Mucosa of rectum (tissue), 2 donors: Measurements from ENCODE around the gene CXorf38.

Experiments
- H3K27ac ChIP-seq, 2 donors: one replicate each; pipeline ENCODE4 v1.7.0; 2013; ENCODE audit warnings: inconsistent platforms in 2 of 2, low read depth in 2 of 2, low read length in 2 of 2
- H3K27me3 ChIP-seq, 2 donors: one replicate each; pipeline ENCODE4 v1.7.0; 2013; ENCODE audit warnings: low read length in 2 of 2; ENCODE audit not compliant: control insufficient read depth in 2 of 2, insufficient read depth in 2 of 2
- H3K36me3 ChIP-seq, 2 donors: one replicate each; pipeline ENCODE4 v1.7.0; 2013; ENCODE audit warnings: low read length in 2 of 2; ENCODE audit not compliant: control insufficient read depth in 2 of 2, insufficient read depth in 2 of 2
- H3K4me1 ChIP-seq, 2 donors: one replicate each; pipeline ENCODE4 v1.7.0; 2013; ENCODE audit warnings: low read length in 2 of 2, mild to moderate bottlenecking in 1 of 2; ENCODE audit not compliant: control insufficient read depth in 2 of 2, insufficient read depth in 2 of 2
- H3K4me3 ChIP-seq, 2 donors: one replicate each; pipeline ENCODE4 v1.7.0; 2013; ENCODE audit warnings: low read length in 2 of 2
- H3K9ac ChIP-seq, 2 donors: one replicate each; pipeline ENCODE4 v1.7.0; 2013; ENCODE audit warnings: low read length in 2 of 2, low read depth in 1 of 2, mild to moderate bottlenecking in 1 of 2
- H3K9me3 ChIP-seq, 2 donors: one replicate each; pipeline ENCODE4 v1.7.0; 2013; ENCODE audit warnings: low read length in 2 of 2; ENCODE audit not compliant: control insufficient read depth in 2 of 2
- donor health status: healthy.
- donor health status: Normal muscosa, but diverticular disease.

Gene CXorf38

DNA sequence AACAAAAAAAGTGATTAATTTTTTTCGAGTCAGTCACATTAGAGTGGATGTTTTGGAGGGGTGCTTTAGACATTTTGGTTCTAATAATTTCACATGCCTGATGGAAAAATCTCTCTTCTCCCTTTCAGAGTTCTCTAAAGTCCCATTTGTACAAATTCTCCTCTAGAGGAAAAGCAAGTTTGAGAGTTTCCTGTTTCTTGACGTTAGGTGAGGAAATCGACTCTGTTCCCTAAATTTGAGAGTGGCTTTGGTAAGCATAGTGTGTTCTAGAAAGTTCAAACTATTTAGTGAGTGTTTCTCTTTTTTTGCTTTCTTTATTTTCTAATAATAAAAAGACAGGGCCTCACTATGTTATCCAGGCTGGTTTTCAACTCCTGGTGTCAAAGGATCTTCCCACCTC lies 68.2 kb downstream of the CXorf38 start:
- Histone ChIP-seq H3K27me3 (peaks cover 0 to 5% of the 10 kb centered on the region in 2 donors), H3K27ac (no peak overlapping the region), H3K9me3 (no peaks in the 10 kb centered on the region), H3K4me3 (no peak overlapping the region), H3K36me3 (no peaks in the 10 kb centered on the region), H3K9ac (no peak overlapping the region), H3K4me1 (peaks cover 7% of the 10 kb centered on the region in 2 donors)

DNA sequence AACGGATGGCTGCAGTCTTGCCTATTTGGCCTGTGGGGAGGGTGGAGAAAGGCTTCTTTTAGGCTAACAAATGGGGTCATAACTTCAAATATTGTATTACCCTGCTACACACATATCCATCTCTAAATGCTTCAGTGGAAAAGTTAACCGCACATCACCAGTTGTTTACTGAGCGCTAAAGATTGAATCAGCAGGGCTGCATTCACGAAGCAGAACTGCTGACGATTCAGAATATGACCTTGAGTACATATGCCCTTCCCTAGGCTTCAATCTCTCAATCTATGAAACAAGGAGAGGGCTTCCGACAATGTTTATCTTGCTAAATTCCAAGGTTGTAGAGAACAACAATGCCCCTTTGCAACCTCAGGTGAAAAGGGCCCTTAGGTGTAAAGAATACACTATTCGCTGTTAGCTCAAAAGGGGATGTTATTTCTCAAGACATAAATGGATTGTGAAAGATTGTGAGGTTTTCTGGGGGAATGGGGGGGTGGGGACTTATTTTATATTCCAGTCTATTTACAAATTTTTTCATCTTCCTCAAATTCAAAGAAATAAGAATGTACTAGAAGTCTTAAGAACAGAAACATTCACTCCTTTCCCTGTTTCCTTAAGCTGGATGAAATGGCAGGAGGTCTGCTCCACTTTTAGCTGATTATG lies 69.2 kb downstream of the CXorf38 start:
- Histone ChIP-seq H3K9me3 (no peaks in the 10 kb centered on the region), H3K27ac (no peak overlapping the region), H3K27me3 (peaks cover 0 to 5% of the 10 kb centered on the region in 2 donors), H3K36me3 (no peaks in the 10 kb centered on the region), H3K9ac (no peak overlapping the region), H3K4me3 (no peak overlapping the region), H3K4me1 (peaks cover 7% of the 10 kb centered on the region in 2 donors)
